Astrocyte (in vitro differentiated cells and primary cell): ENCODE data around the gene DENND1B. TPM values are rescaled to one million over a fixed set of nuclear protein-coding genes. Genes with fewer than 3 reads are reported as not detected.
A peak's percentile ranks its signal among the peaks of the same experiment; 100 is the strongest.

Source experiments
- DNase-seq: peaks from one replicate; pipeline ENCODE4 v3.0.0-alpha.2; 2010; ENCODE audit warnings: low read depth
- FAIRE-seq: peaks from 2 replicates; lab custom pipeline; 2011; peaks lifted over from hg19 to GRCh38; lab: Jason Lieb, UNC
- H2AFZ ChIP-seq: 2 replicates; pipeline ENCODE4 v1.6.0; 2012; ENCODE audit warnings: low read depth, low read length, inconsistent platforms
- H3K27ac ChIP-seq: 2 replicates; pipeline ENCODE4 v1.5.1; 2011; ENCODE audit warnings: low read depth, low read length, inconsistent platforms
- H3K27me3 ChIP-seq: 2 replicates; pipeline ENCODE4 v1.6.0; 2011; ENCODE audit warnings: low read length, inconsistent platforms; ENCODE audit not compliant: insufficient read depth
- H3K36me3 ChIP-seq: 2 replicates; pipeline ENCODE4 v1.5.1; 2011; ENCODE audit warnings: low read length, inconsistent platforms; ENCODE audit not compliant: insufficient read depth
- H3K4me1 ChIP-seq: 2 replicates; pipeline ENCODE4 v1.5.1; 2011; ENCODE audit warnings: low read length, inconsistent platforms; ENCODE audit not compliant: insufficient read depth
- H3K4me2 ChIP-seq: 2 replicates; pipeline ENCODE4 v1.6.0; 2012; ENCODE audit warnings: low read length, inconsistent platforms
- H3K4me3 ChIP-seq: 2 replicates; pipeline ENCODE4 v1.5.1; 2011; ENCODE audit warnings: low read depth, mild to moderate bottlenecking, low read length, inconsistent platforms; ENCODE audit not compliant: insufficient read depth
- H3K79me2 ChIP-seq: 2 replicates; pipeline ENCODE4 v1.6.0; 2012; ENCODE audit warnings: mild to moderate bottlenecking, low read length, inconsistent platforms; ENCODE audit not compliant: insufficient read depth
- H3K9ac ChIP-seq: 2 replicates; pipeline ENCODE4 v1.6.0; 2012; ENCODE audit warnings: mild to moderate bottlenecking, low read length, inconsistent platforms
- H3K9me3 ChIP-seq: 2 replicates; pipeline ENCODE4 v1.5.1; 2012; ENCODE audit warnings: low read depth, mild to moderate bottlenecking, low read length, inconsistent platforms; ENCODE audit not compliant: insufficient read depth
- H4K20me1 ChIP-seq: 2 replicates; pipeline ENCODE4 v1.6.0; 2012; ENCODE audit warnings: low read length, inconsistent platforms; ENCODE audit not compliant: insufficient read depth
- H3K27ac Mint-ChIP-seq: one replicate; pipeline ENCODE4 v1.8.0; 2021; ENCODE audit warnings: mild to moderate bottlenecking, mixed read lengths; ENCODE audit not compliant: unreplicated experiment
- H3K27me3 Mint-ChIP-seq: one replicate; pipeline ENCODE4 v1.8.0; 2021; ENCODE audit warnings: low read depth, mixed read lengths; ENCODE audit not compliant: unreplicated experiment
- H3K36me3 Mint-ChIP-seq: one replicate; pipeline ENCODE4 v1.8.0; 2021; ENCODE audit warnings: low read depth, mixed read lengths; ENCODE audit not compliant: unreplicated experiment
- H3K4me1 Mint-ChIP-seq: one replicate; pipeline ENCODE4 v1.8.0; 2021; ENCODE audit warnings: low read depth, mixed read lengths; ENCODE audit not compliant: unreplicated experiment
- H3K4me3 Mint-ChIP-seq: one replicate; pipeline ENCODE4 v1.8.0; 2021; ENCODE audit warnings: mild to moderate bottlenecking, moderate library complexity, mixed read lengths; ENCODE audit not compliant: unreplicated experiment
- H3K9me3 Mint-ChIP-seq: one replicate; pipeline ENCODE4 v1.8.0; 2021; ENCODE audit warnings: mild to moderate bottlenecking, mixed read lengths; ENCODE audit not compliant: unreplicated experiment
- EZH2 ChIP-seq: IDR thresholded peaks from 2 replicates; pipeline ENCODE4 v1.6.1; 2012; ENCODE audit warnings: mild to moderate bottlenecking, low read length, inconsistent platforms; ENCODE audit not compliant: insufficient read depth
- total RNA-seq: library from RNA; stranded (reverse); gene quantifications from 2 replicates; pipeline ENCODE4 v1.2.1, GENCODE V29; 2021
- TF ChIP-seq, protein P1 (sequence below): IDR thresholded peaks from 2 replicates; pipeline ENCODE4 v1.5.1; 2011; ENCODE audit warnings: low read depth, mild to moderate bottlenecking, inconsistent platforms, low read length, moderate library complexity; ENCODE audit not compliant: insufficient read depth

The DENND1B gene
- total RNA-seq, 1 donor from 2014 or later, result 9.6 TPM

DNA sequence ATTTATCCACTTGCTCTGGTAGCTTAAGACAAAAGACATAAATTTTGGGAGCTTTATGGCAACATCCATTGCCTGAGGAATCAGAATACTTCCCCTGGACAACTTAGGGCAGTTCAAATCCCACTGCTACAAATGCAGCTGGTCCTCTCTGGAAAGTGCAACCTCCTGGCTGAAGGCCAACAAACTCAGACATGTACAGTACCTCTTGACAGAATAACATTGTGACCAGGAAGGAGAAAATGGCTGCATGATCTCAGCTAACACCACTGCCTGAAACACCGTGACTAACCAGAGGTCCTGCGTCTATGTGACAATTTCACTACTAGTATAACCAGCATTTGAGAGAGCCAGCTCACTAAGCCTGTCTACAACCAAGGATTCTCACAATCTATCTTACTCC, 288.3 kb downstream of the DENND1B start:
- TF ChIP-seq, protein P1, sequence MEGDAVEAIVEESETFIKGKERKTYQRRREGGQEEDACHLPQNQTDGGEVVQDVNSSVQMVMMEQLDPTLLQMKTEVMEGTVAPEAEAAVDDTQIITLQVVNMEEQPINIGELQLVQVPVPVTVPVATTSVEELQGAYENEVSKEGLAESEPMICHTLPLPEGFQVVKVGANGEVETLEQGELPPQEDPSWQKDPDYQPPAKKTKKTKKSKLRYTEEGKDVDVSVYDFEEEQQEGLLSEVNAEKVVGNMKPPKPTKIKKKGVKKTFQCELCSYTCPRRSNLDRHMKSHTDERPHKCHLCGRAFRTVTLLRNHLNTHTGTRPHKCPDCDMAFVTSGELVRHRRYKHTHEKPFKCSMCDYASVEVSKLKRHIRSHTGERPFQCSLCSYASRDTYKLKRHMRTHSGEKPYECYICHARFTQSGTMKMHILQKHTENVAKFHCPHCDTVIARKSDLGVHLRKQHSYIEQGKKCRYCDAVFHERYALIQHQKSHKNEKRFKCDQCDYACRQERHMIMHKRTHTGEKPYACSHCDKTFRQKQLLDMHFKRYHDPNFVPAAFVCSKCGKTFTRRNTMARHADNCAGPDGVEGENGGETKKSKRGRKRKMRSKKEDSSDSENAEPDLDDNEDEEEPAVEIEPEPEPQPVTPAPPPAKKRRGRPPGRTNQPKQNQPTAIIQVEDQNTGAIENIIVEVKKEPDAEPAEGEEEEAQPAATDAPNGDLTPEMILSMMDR, result no peak
- TF ChIP-seq EZH2, result no peak
- Histone ChIP-seq H3K9ac (no peak overlapping the region), H2AFZ (no peak overlapping the region), H3K4me3 (no peak overlapping the region), H3K27me3 (no peaks in the 10 kb centered on the region), H3K4me2 (no peak overlapping the region), H3K79me2 (no peaks in the 10 kb centered on the region), H4K20me1 (no peaks in the 10 kb centered on the region), H3K4me1 (no peaks in the 10 kb centered on the region), H3K36me3 (no peaks in the 10 kb centered on the region), H3K9me3 (no peaks in the 10 kb centered on the region), H3K27ac (no peak overlapping the region)
- peaks cover 3% of the 10 kb centered on the region for H3K4me1 Mint-ChIP-seq
- H3K9me3 Mint-ChIP-seq, result no peaks in the 10 kb centered on the region
- no peak overlapping the region for H3K4me3 Mint-ChIP-seq
- no peaks in the 10 kb centered on the region for H3K27me3 Mint-ChIP-seq
- H3K36me3 Mint-ChIP-seq, result no peaks in the 10 kb centered on the region
- no peak overlapping the region for H3K27ac Mint-ChIP-seq
- peak; percentile 5 for DNase-seq
- FAIRE-seq, result no peak

DNA sequence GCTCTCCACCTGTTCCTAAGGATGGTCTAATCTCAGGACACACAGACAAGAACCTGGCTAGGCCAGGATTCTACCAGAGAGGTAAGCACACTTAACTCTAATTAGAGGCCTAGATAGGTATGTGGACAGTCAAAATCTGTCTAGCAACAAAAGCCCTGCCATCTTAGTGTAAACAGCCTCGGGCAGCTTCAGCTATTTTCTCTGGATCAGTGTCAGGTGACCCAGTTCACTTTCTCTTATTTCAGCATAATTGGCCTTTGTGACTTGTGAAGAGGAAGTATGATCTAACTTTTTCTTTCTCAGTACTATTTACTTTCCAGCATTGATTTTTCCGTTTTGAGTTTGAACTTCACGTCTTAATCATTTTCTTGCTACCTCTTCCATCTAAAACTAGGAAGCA, 289.5 kb downstream of the DENND1B start:
- no peaks in the 10 kb centered on the region for H3K4me1 ChIP-seq
- Mint-ChIP-seq H3K27me3 (no peaks in the 10 kb centered on the region), H3K36me3 (no peaks in the 10 kb centered on the region), H3K4me3 (no peak overlapping the region), H3K27ac (no peak overlapping the region), H3K9me3 (no peaks in the 10 kb centered on the region), H3K4me1 (peaks cover 3% of the 10 kb centered on the region)
- no peaks in the 10 kb centered on the region for H3K36me3 ChIP-seq
- H3K4me2 ChIP-seq, result no peak overlapping the region
- no peaks in the 10 kb centered on the region for H3K27me3 ChIP-seq
- DNase-seq (no peak), FAIRE-seq (no peak)
- no peak overlapping the region for H2AFZ ChIP-seq
- H3K4me3 ChIP-seq, result no peak overlapping the region
- no peak overlapping the region for H3K27ac ChIP-seq
- H3K79me2 ChIP-seq, result no peaks in the 10 kb centered on the region
- H4K20me1 ChIP-seq, result no peaks in the 10 kb centered on the region
- no peaks in the 10 kb centered on the region for H3K9me3 ChIP-seq
- TF ChIP-seq, protein P1, result no peak
- no peak for TF ChIP-seq EZH2
- H3K9ac ChIP-seq, result no peak overlapping the region

DNA sequence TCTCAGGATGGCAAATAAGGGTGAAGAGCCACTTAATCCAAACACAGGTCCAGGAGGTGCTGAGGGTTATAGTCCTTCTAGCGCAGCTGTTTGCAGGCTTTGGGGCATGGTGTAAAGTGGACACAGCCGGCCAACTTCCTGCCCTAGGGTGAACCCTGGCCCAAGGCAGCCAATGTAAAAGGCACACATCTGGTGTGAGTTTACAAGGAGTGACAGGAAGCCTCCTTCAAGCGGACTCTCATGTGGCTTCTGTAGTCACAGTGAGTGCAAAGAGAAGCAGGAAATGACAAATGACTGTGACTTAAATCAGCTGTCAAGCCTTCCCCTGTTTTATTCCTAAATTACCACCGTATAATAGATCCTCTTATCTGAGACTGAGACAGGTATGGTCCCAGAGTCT, 294.2 kb downstream of the DENND1B start:
- Mint-ChIP-seq H3K4me1 (no peaks in the 10 kb centered on the region), H3K27me3 (no peaks in the 10 kb centered on the region), H3K27ac (no peak overlapping the region), H3K36me3 (no peaks in the 10 kb centered on the region), H3K4me3 (no peak overlapping the region), H3K9me3 (no peaks in the 10 kb centered on the region)
- Histone ChIP-seq H3K27ac (no peak overlapping the region), H3K9me3 (no peaks in the 10 kb centered on the region), H4K20me1 (no peaks in the 10 kb centered on the region), H3K36me3 (no peaks in the 10 kb centered on the region), H3K27me3 (no peaks in the 10 kb centered on the region), H3K9ac (no peak overlapping the region), H3K79me2 (no peaks in the 10 kb centered on the region), H3K4me3 (no peak overlapping the region), H3K4me2 (no peak overlapping the region), H3K4me1 (no peaks in the 10 kb centered on the region), H2AFZ (no peak overlapping the region)
- no peak for TF ChIP-seq EZH2
- TF ChIP-seq, protein P1, result no peak
- FAIRE-seq (no peak), DNase-seq (no peak)
